BJ (cell line): ENCODE results near the gene YPEL5. TPM values are rescaled to one million over a fixed set of nuclear protein-coding genes. Genes with fewer than 3 reads are reported as not detected.

ENCODE experiments used
- CTCF ChIA-PET: fragments of 350-600 bp; formaldehyde crosslinking; extraction: SDS; loops from one replicate; lab custom pipeline; 2021; ENCODE audit warnings: antibody characterized with exemption, inconsistent platforms; lab: Yijun Ruan, JAX
- POLR2A ChIA-PET: fragments of 300-600 bp; sonication (Branson Sonifier 250); formaldehyde crosslinking; extraction: SDS; loops from one replicate; lab custom pipeline; 2021; ENCODE audit warnings: antibody characterized with exemption; lab: Charles Lee
- DNase-seq: peaks from one replicate; pipeline ENCODE4 v3.0.0-alpha.2; 2011; ENCODE audit warnings: low read depth
- H3K27me3 ChIP-seq: 2 replicates; pipeline ENCODE4 v1.6.0; 2011; ENCODE audit warnings: low read length; ENCODE audit not compliant: control insufficient read depth, insufficient read depth
- H3K36me3 ChIP-seq: 2 replicates; pipeline ENCODE4 v1.5.1; 2011; ENCODE audit warnings: low read length; ENCODE audit not compliant: control insufficient read depth, insufficient read depth
- H3K4me3 ChIP-seq: 2 replicates; pipeline ENCODE4 v1.5.1; 2011; ENCODE audit warnings: low read depth, mild to moderate bottlenecking, control low read depth, low read length
- polyA plus RNA-seq: library from polyadenylated mRNA; depleted of rRNA; stranded (reverse); fragments of >200 nt; gene quantifications from 2 replicates; pipeline ENCODE4 v1.2.3, GENCODE V29; 2011
- TF ChIP-seq, protein P1 (sequence below): IDR thresholded peaks from 2 replicates; pipeline ENCODE4 v1.5.1; 2011; ENCODE audit warnings: low read depth, mild to moderate bottlenecking, control low read depth, inconsistent platforms, low read length, moderate library complexity; ENCODE audit not compliant: insufficient read depth

YPEL5 gene
- polyA plus RNA-seq, 1 experiment = 141 TPM

- TF ChIP-seq, protein P1, sequence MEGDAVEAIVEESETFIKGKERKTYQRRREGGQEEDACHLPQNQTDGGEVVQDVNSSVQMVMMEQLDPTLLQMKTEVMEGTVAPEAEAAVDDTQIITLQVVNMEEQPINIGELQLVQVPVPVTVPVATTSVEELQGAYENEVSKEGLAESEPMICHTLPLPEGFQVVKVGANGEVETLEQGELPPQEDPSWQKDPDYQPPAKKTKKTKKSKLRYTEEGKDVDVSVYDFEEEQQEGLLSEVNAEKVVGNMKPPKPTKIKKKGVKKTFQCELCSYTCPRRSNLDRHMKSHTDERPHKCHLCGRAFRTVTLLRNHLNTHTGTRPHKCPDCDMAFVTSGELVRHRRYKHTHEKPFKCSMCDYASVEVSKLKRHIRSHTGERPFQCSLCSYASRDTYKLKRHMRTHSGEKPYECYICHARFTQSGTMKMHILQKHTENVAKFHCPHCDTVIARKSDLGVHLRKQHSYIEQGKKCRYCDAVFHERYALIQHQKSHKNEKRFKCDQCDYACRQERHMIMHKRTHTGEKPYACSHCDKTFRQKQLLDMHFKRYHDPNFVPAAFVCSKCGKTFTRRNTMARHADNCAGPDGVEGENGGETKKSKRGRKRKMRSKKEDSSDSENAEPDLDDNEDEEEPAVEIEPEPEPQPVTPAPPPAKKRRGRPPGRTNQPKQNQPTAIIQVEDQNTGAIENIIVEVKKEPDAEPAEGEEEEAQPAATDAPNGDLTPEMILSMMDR = no peak
- ChIA-PET CTCF (interaction anchor here (0.7 to 11.2 kb wide), 10 partner anchors 9 to 193 kb away, joined by 3 to 194 read pairs (median 8); partner anchors contain the start of gene YPEL5), POLR2A (no interaction called here)
- no peak for DNase-seq
- Histone ChIP-seq H3K4me3 (no peak overlapping the region), H3K27me3 (peaks cover 13% of the 10 kb centered on the region), H3K36me3 (no peaks in the 10 kb centered on the region)
These were observed 30.9 kb upstream of the YPEL5 start for GRCh38 chr2:30115981-30116285.

GRCh38 chr2:30122362-30122761 lies 24.4 kb upstream of the YPEL5 start:
- no peak overlapping the region for H3K4me3 ChIP-seq
- H3K27me3 ChIP-seq = peaks cover 12% of the 10 kb centered on the region
- TF ChIP-seq, protein P1 = no peak
- CTCF ChIA-PET = interaction anchor here (0.7 kb wide), 1 partner anchor 32 kb away, joined by 3 read pairs; no protein-coding TSS in a partner anchor
- POLR2A ChIA-PET = no interaction called here
- no peaks in the 10 kb centered on the region for H3K36me3 ChIP-seq
- no peak for DNase-seq

DNA sequence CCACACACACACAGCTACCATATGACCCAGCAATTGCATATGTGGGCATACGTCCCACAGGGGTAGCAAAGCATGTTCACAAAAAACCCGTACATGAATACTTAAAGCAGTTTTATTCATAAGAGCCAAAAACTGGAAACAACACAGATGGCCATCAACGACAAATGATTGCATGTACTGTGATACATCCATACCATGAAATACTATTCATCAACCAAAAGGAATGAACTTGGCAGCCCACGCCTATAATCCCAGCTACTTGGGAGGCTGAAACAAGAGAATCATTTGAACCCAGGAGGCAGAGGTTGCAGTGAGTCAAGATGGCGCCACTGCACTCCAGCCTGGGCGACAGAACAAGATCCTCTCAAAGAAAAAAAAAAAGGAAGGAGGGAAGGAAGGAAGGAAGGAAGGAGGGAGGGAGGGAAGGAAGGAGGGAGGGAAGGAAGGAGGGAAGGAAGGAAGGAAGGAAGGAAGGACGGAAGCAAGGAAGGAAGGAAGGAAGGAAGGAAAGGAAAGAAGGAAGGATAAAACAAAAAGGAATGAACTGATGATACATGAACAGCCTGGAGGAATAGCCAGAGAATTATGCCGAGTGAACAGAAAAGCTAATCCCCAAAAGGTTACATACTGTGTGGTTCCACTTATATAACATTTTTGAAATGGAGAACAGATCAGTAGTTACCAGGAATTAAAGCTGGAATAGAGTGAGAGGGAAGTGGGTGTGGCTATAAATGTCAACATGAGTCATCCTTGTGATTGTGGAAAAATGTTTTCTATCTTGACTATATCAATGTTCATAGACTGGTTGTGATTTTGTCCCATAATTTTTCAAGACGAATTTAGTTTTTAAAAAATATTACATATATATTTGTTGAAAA lies 19.6 kb upstream of the YPEL5 start:
- DNase-seq = no peak
- H3K4me3 ChIP-seq = no peak overlapping the region
- TF ChIP-seq, protein P1 = no peak
- H3K36me3 ChIP-seq = no peaks in the 10 kb centered on the region
- ChIA-PET CTCF (interaction anchor here (0.5 to 1.5 kb wide), 2 partner anchors 12 to 441 kb away, joined by 3 to 8 read pairs; no protein-coding TSS in a partner anchor), POLR2A (interaction anchor here (0.6 kb wide), 1 partner anchor 19 kb away, joined by 3 read pairs; the partner anchor contains the start of gene YPEL5)
- H3K27me3 ChIP-seq = peaks cover 6% of the 10 kb centered on the region

GRCh38 chr2:30134582-30134981 lies 12.2 kb upstream of the YPEL5 start:
- H3K36me3 ChIP-seq = no peaks in the 10 kb centered on the region
- DNase-seq = no peak
- TF ChIP-seq, protein P1 = no peak
- CTCF ChIA-PET = interaction anchor here (1.1 to 1.5 kb wide), 2 partner anchors 10 to 12 kb away, joined by 3 to 4 read pairs; partner anchors contain the start of gene YPEL5
- H3K4me3 ChIP-seq = no peak overlapping the region
- POLR2A ChIA-PET = no interaction called here
- peaks cover 16% of the 10 kb centered on the region for H3K27me3 ChIP-seq

GRCh38 chr2:30135541-30135940 lies 11.3 kb upstream of the YPEL5 start:
- CTCF ChIA-PET = interaction anchor here (1.1 to 1.5 kb wide), 3 partner anchors 11 to 19 kb away, joined by 3 to 5 read pairs (median 4); no protein-coding TSS in a partner anchor

More at GRCh38 chr2:30135541-30135940, 11.3 kb upstream of the YPEL5 start:
- TF ChIP-seq, protein P1 = no peak
- Histone ChIP-seq H3K36me3 (no peaks in the 10 kb centered on the region), H3K4me3 (no peak overlapping the region), H3K27me3 (peaks cover 13% of the 10 kb centered on the region)
- no peak for DNase-seq
- POLR2A ChIA-PET = no interaction called here
